Right ventricle myocardium inferior (tissue), 1 donor: ENCODE data around the gene PZP. TPM values are rescaled to one million over a fixed set of nuclear protein-coding genes. Genes with fewer than 3 reads are reported as not detected.

Source experiments
- ATAC-seq: fragments of 200-7000 bp; cut with Tn5 transposase; one replicate; pipeline ENCODE4 v1.9.1; 2020; ENCODE audit warnings: mild to moderate bottlenecking, moderate library complexity
- DNase-seq: peaks from one replicate; pipeline ENCODE4 v3.0.0; 2021; ENCODE audit errors: missing footprints
- intact Hi-C: fragments of 100-400 bp; cut with DNase I; formaldehyde crosslinking; loops from one replicate; pipeline ENCODE4 v1.11.0; 2022
- microRNA-seq: library from miRNA; unstranded; fragments of <30 nt; microRNA quantifications from one replicate; pipeline ENCODE4 v1.2.0, GENCODE V29; 2020
- total RNA-seq: library from RNA; stranded (reverse); fragmentation: NEBNext Ultra II Directional; extraction: Animal tissue kit (Norgen Biotek cat#: 25700); gene quantifications from one replicate; pipeline ENCODE4 v1.2.1, GENCODE V29; 2021
- donor health status: DM: no; HTN: yes; CAD: no; lungs with severe emphysema.

PZP gene
- total RNA-seq, 1 donor from 2014 or later: 0.30 TPM

DNA sequence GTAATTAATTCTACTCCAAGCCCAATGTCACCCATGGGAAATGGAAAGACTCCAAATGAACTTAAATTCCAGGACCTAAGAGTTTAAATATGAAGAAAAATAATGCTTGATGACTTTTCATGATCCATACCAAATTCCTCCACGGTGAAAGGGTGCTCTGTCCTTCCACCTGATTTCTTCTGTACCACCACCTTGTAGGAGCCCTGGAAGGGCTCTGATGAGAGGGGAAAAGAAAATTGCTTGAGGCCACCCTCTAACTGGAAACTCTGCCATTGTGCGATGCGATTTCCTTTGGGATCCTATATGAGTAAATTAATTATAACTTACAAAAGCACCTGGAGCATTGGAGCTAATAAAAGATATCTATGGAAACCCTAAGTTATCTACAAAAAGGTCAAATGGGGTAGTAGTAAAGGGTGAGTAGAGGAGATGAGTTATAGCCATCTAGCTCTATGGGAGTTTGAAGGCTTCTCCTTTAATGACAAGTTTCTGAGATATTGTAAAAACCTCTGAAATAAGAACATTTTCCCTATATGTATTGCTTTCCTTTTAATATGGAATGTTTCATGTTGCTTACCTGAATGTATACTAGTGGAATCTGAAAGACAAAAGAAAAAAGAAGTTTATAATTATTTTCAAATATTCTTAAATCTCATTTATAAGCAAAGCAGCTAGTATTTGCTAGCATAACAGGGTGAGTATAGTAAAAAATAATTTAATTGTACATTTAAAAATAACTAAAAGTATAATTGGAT, 98.3 kb downstream of the PZP start:
- ATAC-seq: no peak
- intact Hi-C loops: loop anchor here (10.0 kb wide), 1 partner anchor 155 kb away; no protein-coding TSS in a partner anchor
- no peak for DNase-seq

DNA sequence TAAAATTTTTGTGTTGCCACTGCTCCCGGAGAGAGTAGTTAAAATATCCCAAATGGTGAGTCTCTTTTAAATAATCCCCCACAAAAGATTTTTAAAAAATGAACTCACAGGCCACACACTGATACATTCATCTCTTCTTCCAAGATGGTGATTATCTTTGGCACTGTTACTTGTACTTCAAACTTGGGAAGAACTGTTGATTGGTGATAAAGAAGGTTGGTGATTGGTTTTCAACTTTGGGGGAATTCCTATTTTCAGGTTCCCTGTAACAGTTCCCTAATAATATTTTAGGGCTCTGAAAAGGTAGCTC, 99.0 kb downstream of the PZP start:
- ATAC-seq (no peak), DNase-seq (no peak)
- intact Hi-C loops: no loop called here

DNA sequence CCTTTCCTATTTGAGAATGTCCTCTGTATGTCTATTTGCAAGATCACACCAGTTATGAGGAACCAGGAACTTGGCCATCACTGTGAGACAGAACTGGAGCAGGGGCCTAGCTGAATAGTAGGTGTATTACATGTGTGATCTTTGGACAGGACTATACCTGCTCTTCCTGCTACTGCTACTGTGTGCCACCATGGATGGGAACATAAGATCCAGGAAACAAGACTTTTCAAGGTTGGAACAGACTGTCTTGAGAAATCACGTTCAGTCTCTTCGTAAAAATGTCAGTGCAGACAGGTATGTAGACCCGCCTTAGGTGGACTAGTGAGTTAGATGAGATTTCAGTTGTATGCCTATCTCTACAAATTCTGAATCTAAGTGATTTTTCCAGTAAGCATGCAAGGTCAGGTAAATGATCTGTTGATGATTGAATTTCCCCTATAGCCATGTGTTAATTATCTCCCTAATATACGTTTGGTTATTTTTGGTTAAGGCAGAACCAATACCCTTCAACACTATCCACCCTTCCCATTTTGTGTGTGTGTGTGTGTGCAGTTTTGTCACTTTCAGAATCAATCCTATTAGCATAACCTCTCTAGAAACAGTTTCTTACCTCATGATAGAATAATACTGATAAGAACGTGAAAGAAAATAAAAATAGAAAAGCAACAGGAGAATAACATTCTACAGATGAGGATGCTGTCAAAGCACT, 99.5 kb downstream of the PZP start:
- ATAC-seq: no peak
- intact Hi-C loops: no loop called here
- DNase-seq: no peak

DNA sequence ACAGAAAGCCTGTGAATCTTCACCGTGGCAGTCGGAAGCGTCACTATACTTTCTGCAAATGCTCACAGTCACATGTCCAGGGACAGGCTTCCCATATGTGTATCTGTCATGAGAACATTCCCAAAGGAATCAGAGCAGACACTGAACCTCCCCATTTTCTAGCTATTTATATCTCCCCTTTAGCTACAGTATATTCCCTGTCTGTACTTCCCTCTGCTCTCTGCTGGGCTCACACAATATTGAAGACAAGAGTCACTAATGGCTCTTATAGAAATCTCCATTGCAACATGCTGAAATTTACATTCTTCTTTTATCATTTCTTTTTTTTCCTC, 100.7 kb downstream of the PZP start:
- no peak for DNase-seq
- no peak for ATAC-seq
- intact Hi-C loops: no loop called here

DNA sequence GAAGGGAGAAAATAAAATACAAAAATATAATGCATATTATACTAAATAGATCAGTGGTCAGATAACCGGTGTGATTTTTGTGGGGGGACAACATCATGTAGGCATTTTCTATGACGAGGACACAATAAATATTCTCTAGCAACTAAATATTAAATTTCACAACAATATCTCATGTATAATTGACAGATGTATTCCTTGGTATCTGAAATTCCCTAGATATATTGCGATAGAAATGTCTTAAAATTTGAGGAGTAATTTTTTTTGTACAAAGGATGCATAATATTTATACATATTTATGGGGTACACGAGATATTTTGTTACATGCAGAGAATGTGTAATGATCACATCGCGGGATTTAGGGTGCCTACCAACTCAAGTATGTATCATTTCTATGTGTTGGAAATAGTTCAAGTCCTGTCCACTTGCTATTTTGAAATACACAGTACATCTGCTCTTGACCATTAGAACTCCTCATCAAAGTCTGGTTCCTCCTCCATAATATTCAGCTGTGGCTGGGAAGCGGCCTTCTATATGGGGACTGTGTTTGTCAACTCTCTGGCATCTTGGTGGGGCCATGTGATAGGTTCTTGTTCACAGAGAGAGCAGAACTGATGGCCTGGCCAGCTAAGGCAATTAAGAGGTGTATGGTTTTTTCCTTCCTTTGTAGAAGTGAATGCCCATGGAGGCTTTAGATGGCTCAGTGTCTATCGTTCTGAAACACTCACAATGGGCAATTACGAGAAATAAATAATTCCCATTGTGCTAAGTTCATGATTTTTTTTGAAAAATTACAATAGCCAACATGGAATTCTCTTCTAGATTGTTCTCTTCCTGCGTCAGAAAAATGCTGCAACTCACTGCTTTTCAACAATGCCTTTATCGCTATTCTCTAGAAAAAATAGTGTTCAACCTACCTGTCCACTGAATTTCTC, 101.3 kb downstream of the PZP start:
- DNase-seq: no peak
- intact Hi-C loops: no loop called here
- ATAC-seq: no peak

DNA sequence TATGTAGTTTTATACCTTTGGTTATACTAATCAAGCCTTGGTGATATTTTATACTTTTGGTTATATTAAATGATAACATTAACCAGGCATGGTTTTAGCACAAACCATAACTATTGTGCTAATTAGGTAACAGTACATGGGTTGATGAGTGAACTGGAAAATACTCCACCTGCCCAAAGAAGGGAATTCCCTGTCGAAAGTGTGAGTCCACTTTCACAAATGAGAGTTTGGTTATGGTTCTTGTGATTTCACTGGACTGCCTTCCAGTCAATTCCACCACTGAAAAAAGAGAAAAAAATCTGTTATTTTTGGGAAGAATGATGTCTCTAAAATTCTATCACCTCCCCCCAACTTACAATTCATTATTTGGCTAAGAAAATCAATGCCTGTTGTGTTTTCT, 102.1 kb downstream of the PZP start:
- ATAC-seq: no peak
- no peak for DNase-seq
- intact Hi-C loops: no loop called here

DNA sequence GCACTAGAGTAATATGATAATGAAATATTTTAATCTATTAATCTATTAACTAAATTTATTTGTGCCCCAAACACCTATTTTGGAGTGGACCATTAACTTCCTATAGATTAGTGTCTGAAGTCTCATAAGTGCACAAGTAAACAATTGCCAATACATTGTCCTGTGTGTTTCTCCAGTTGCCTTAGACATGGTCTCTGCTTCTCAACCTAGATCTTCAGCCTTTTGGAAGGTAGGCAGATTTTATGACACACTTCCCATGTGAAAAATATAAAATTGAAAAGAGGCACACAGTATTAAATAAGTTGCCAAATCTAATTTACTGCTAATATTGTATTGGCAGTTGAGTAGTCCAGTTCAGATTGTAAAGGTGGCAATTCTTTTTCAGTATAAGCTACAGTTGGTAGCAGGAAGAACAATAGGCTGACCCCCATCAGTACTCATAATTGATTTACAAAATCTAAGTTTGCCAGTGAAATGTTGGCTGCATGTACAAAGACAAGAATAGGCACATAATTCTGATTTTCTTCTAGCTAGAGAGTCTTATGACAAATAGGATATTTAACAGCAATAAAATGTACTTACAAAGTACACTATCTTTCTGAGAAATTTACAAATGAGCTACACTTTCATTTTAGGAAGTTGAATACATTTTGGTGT, 103.3 kb downstream of the PZP start:
- DNase-seq (no peak), ATAC-seq (no peak)
- intact Hi-C loops: no loop called here

DNA sequence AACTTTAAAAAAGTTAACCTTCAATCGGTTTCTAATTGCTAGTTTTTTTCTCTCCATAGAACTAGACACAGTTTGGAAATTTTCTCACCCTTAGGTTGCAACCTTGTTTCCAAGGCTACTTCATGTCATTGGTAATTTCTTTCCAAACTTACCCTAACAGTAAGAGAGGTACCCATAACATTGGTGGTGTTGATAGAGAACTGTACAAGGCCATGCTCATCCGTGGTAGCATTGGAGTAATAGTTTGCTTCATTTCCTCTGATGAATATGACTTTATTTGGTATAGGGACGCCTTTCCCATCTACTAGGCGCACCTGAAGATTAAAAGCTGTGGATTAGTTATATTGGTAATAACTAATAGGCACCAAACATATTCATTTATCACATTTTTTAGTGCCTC, 104.1 kb downstream of the PZP start:
- DNase-seq: no peak
- intact Hi-C loops: no loop called here
- ATAC-seq: no peak

DNA sequence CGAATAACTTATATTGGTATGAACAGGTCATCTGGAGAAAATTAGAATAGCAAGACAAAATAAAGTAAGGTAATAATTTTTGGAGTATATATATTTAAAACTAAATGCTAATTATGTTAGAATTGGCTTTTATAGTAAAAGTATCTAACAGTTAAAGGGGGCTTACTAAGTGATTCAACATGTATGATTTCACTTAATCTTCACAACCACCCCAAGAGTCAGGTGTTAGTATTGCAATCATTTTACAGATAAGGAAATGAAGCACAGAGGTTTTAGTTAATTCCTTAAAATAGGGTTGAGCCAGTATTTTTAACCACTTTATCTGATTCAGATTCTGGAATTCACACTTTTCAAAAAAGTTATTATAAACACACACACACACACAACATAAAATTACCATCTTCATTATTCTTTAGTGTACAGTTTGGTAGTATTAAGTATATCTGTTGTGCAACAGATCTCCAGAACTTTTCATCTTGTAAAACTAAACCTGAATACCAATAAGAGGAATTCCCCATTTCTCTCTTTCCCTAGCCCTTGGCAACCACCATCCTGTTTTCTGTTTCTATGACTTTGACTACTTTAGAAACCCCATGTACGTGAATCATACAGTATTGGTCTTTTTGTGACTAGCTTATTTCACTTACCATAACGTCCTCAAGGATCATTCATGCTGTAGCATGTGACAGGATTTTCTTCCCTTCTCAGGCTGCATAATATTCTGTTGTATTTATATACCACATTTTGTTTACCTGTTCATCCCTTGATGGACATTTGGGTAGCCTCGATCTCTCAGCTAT, 104.9 kb downstream of the PZP start:
- intact Hi-C loops: loop anchor here (1.0 kb wide), 1 partner anchor 28 kb away; no protein-coding TSS in a partner anchor
- DNase-seq (no peak), ATAC-seq (no peak)

DNA sequence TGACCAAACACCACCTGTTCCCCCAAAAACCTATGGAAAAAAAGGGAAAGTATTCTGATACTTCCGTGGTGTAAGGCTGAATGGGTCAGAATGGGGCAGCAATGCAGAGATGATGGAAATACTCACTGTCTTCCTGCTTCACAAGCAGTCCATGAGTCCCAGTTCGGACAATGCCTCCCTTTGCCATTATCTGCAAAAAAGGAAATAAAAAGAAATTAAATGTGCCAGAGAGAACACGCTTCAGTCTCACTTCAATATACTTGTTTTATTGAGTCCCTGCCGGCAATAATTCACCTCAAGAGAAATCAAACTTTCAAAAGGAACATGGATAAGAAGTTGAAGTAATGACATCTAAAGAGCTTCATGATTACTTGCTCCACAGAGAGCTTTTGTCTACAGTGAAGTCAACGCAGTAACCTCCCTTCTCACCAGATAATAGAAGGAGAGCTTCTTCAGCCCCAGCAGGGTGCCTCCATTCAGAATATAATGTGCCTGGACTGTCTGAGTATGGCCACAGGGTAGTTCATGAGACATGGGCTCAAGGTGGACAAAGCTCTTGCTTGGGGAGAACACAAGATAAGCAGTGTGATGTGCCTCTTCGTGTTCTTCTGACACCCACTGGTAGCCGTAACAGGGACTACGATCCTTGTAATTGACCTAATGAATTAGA, 107.0 kb downstream of the PZP start:
- no peak for ATAC-seq
- intact Hi-C loops: no loop called here
- DNase-seq: no peak

DNA sequence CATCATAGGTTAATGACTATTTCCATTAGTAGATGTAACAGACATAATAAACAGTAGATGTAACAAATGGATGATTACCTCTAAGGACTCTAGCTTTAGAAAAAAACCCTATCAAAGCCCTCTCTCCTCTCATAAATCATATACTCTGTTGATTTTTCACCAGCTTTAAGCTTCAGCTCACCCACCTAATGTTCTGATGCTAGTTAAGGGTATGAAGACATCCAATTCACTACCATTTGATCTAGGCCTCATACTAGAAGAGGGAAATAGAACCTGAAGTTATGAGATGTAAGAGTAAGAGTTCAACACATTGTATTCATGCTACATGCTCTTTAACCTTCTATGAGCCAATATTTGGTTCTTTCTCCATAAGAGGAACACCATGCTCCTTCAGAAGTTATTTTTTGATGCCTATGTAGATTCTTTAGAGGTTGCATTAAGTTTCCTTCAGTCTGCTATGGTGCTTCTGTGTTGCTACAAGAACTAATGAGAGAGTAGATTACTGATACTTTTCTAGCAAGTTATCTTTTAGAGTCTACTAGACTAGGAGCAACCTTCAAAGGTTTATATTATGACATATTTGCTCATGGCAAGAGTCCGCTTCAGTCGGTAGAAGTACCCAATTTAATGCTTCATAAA, 108.5 kb downstream of the PZP start:
- intact Hi-C loops: no loop called here
- no peak for ATAC-seq
- DNase-seq: no peak

Small RNA genes lying within 50 kb of the gene (microRNA-seq; reads per million reads assigned to microRNA genes)
- not detected for gene MIR1244-3

Other genes with a start within 250 kb of the PZP start
- gene KLRG1, start 218.8 kb downstream of the PZP start, total RNA-seq: 5.8 TPM
- gene A2M, start 92.5 kb downstream of the PZP start, total RNA-seq: 640 TPM